ENCODE data around the gene TCF12.

The TCF12 gene

GRCh38 chr15:57326196-57326595, 407.8 kb downstream of the TCF12 start:
- DNase-seq (ENCODE audit: low read depth): no peak
- no peak overlapping the region for H3K4me3 ChIP-seq (ENCODE audit: low read length)
- TF ChIP-seq CTCF (conservative IDR thresholded peaks at IDR 0.05; ENCODE audit: low read length): no peak

DNA sequence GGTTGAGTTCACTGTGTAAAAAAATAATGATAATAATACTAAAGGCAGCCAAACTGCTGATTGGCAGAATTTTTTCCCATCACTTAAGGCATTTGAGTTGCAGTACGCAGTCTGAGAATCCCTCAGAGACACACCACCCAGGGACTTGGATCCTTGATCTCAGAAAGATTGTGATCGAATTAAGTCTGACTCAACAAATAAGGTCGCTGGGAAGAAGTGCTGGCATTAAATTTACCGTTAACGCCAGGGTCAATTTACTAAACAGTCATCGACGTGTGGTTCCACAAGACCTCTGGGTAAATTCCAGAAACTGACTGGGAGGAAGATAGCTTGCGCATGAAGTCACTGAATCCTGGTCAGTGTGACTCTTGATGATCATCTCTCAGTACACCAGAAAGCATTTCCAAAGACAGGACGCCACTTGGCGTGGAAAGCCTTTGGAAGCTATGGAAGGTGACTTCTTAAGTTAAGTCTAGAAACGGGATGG, 409.6 kb downstream of the TCF12 start:
- no peak overlapping the region for H3K4me3 ChIP-seq (ENCODE audit: low read length)
- TF ChIP-seq CTCF (conservative IDR thresholded peaks at IDR 0.05; ENCODE audit: low read length): no peak
- peak; percentile 87 for DNase-seq (ENCODE audit: low read depth)

DNA sequence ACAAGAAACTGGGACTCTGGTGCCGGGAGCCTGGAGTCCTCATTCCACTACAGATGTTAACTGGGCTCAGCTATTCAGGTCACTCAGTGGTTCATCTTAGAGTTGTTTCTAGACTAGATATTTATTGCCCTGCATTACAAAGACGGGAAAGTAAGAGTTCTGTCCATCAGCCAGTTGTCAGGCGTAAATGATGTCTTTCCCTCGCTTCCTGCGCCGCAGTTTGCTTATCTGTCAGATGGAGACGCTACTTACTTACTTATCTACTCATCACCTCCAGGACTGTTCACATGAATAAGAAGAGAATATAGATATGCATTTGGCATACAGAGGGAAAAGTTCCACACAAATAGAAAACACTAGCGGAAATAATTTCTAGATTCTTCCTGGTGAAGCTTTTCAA, 410.0 kb downstream of the TCF12 start:
- DNase-seq (ENCODE audit: low read depth): no peak
- H3K4me3 ChIP-seq (ENCODE audit: low read length): no peak overlapping the region
- TF ChIP-seq CTCF (conservative IDR thresholded peaks at IDR 0.05; ENCODE audit: low read length): no peak

GRCh38 chr15:57328897-57329296, 410.5 kb downstream of the TCF12 start:
- no peak for TF ChIP-seq CTCF (conservative IDR thresholded peaks at IDR 0.05; ENCODE audit: low read length)
- DNase-seq (ENCODE audit: low read depth): no peak
- no peak overlapping the region for H3K4me3 ChIP-seq (ENCODE audit: low read length)

DNA sequence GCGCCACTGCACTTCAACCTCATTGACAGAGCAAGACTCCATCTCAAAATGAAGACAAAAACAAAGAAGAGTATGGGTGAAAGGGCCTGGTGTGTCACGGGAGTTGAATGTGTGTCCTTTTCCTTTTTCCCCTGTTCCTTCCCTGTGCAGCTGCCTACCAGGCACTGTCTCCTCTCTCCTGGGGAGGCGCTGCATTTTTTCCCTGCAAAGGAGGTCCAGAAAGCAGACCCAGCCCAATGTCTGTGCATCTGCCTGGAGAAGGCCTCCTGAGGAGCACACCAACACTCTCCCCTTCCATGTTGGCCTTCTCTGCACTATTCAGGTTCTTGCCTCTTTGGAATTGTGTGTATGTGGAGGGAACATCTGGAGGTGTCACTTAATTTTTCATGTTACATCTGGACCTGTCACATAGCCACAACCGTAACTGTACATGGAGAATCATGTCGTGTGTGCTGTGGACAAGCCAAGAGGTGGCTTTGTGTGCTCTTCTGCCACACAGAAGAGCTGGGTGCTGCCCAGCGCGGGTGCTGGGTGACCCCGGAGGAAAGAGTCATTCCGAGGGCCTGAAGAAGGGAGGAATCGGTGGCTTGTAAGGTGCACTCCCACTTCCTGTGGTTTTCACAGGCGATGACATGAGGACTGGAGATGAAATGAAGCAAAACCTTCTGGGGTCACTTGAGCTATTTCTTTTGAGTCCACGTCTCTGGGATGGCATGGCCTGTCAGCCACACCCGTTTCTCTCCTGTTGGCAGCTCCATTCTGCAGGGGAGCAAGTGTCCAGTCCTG, 411.3 kb downstream of the TCF12 start:
- no peak for DNase-seq (ENCODE audit: low read depth)
- H3K4me3 ChIP-seq (ENCODE audit: low read length): no peak overlapping the region
- no peak for TF ChIP-seq CTCF (conservative IDR thresholded peaks at IDR 0.05; ENCODE audit: low read length)

- no peak for DNase-seq (ENCODE audit: low read depth)
- no peak overlapping the region for H3K4me3 ChIP-seq (ENCODE audit: low read length)
- TF ChIP-seq CTCF (conservative IDR thresholded peaks at IDR 0.05; ENCODE audit: low read length): no peak
Observed at GRCh38 chr15:57330619-57331340, 412.3 kb downstream of the TCF12 start.

DNA sequence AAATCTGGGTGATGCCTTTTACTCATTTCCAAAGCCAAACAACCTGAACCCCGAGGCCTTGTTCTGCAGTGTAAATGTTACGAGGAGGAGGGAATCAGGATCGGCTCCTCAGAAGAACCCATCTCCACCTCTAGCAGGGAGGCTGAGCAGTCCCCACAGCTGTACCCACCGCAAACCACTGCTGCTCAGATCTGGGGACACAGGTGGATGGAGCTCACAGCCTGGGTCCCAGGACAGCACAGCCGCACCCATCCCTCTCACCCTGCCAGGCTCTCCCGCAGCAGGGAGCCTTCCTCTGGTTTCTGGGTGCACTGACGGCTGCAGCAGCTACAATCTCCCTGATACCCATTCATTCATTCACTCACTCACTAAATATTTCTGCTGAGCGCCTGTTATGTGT, 413.9 kb downstream of the TCF12 start:
- DNase-seq (ENCODE audit: low read depth): no peak
- no peak overlapping the region for H3K4me3 ChIP-seq (ENCODE audit: low read length)
- TF ChIP-seq CTCF (conservative IDR thresholded peaks at IDR 0.05; ENCODE audit: low read length): no peak
